ENCODE results near the gene PI4KA.

The PI4KA gene

GRCh38 chr22:20881231-20881630 is 22.6 kb upstream of the PI4KA start:
- no peak for DNase-seq (ENCODE audit: low read depth)

GRCh38 chr22:20877715-20878114 is 19.1 kb upstream of the PI4KA start:
- in situ Hi-C loops (cut with HindIII; ENCODE audit: low sequenced_read_pairs), result no loop called here

More at GRCh38 chr22:20881231-20881630, 22.6 kb upstream of the PI4KA start:
- in situ Hi-C loops (cut with HindIII; ENCODE audit: low sequenced_read_pairs), result loop anchor here (10.0 kb wide), 1 partner anchor 104 kb away; the partner anchor contains the start of gene LZTR1
- TF ChIP-seq, protein P1, sequence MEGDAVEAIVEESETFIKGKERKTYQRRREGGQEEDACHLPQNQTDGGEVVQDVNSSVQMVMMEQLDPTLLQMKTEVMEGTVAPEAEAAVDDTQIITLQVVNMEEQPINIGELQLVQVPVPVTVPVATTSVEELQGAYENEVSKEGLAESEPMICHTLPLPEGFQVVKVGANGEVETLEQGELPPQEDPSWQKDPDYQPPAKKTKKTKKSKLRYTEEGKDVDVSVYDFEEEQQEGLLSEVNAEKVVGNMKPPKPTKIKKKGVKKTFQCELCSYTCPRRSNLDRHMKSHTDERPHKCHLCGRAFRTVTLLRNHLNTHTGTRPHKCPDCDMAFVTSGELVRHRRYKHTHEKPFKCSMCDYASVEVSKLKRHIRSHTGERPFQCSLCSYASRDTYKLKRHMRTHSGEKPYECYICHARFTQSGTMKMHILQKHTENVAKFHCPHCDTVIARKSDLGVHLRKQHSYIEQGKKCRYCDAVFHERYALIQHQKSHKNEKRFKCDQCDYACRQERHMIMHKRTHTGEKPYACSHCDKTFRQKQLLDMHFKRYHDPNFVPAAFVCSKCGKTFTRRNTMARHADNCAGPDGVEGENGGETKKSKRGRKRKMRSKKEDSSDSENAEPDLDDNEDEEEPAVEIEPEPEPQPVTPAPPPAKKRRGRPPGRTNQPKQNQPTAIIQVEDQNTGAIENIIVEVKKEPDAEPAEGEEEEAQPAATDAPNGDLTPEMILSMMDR (IDR thresholded peaks at IDR 0.05; ENCODE audit: low read depth, low read length, missing control alignments), result no peak
- no peak overlapping the region for H3K4me3 ChIP-seq (ENCODE audit: low read depth, low read length)

GRCh38 chr22:20875296-20875695 is 16.7 kb upstream of the PI4KA start:
- no peak overlapping the region for H3K4me3 ChIP-seq (ENCODE audit: low read depth, low read length)
- in situ Hi-C loops (cut with HindIII; ENCODE audit: low sequenced_read_pairs), result no loop called here
- TF ChIP-seq, protein P1 (IDR thresholded peaks at IDR 0.05; ENCODE audit: low read depth, low read length, missing control alignments), result no peak
- no peak for DNase-seq (ENCODE audit: low read depth)

More at GRCh38 chr22:20877715-20878114, 19.1 kb upstream of the PI4KA start:
- no peak overlapping the region for H3K4me3 ChIP-seq (ENCODE audit: low read depth, low read length)
- no peak for DNase-seq (ENCODE audit: low read depth)
- TF ChIP-seq, protein P1 (IDR thresholded peaks at IDR 0.05; ENCODE audit: low read depth, low read length, missing control alignments), result no peak

GRCh38 chr22:20873214-20873613 is 14.6 kb upstream of the PI4KA start:
- no peak for DNase-seq (ENCODE audit: low read depth)
- in situ Hi-C loops (cut with HindIII; ENCODE audit: low sequenced_read_pairs), result no loop called here
- TF ChIP-seq, protein P1 (IDR thresholded peaks at IDR 0.05; ENCODE audit: low read depth, low read length, missing control alignments), result no peak

DNA sequence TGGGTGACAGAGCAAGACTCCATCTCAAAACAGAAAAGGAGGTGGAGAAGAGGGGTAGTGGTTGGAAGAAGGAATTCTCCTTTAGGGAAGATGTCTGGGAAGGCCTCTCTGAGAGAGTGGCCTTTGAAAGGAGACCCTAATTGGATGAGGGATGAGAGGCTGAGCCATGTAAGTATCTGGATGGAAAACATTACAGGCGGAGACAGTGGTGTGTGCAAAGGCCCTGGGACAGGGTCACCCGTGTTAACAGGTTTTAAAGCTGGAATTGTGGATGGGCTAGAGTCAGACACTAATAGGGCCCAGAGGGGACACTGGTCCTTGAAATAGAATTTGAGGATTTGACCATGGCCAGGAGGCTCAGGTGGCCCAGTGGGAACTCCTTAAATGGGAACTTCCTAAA is 10.6 kb upstream of the PI4KA start:
- TF ChIP-seq, protein P1 (IDR thresholded peaks at IDR 0.05; ENCODE audit: low read depth, low read length, missing control alignments), result no peak
- in situ Hi-C loops (cut with HindIII; ENCODE audit: low sequenced_read_pairs), result no loop called here
- H3K4me3 ChIP-seq (ENCODE audit: low read depth, low read length), result no peak overlapping the region
- no peak for DNase-seq (ENCODE audit: low read depth)

More at GRCh38 chr22:20873214-20873613, 14.6 kb upstream of the PI4KA start:
- no peak overlapping the region for H3K4me3 ChIP-seq (ENCODE audit: low read depth, low read length)

- in situ Hi-C loops (cut with HindIII; ENCODE audit: low sequenced_read_pairs), result no loop called here
- no peak overlapping the region for H3K4me3 ChIP-seq (ENCODE audit: low read depth, low read length)
- no peak for DNase-seq (ENCODE audit: low read depth)
- TF ChIP-seq, protein P1 (IDR thresholded peaks at IDR 0.05; ENCODE audit: low read depth, low read length, missing control alignments), result no peak
Measured at GRCh38 chr22:20868025-20868962, 9.7 kb upstream of the PI4KA start.
